Measurements from ENCODE around the gene S100A1. TPM values are rescaled to one million over a fixed set of nuclear protein-coding genes. Genes with fewer than 3 reads are reported as not detected.

Gene S100A1
- total RNA-seq, 1 experiment from 2014 or later, result 1.3 TPM

- TF ChIP-seq, protein P1, sequence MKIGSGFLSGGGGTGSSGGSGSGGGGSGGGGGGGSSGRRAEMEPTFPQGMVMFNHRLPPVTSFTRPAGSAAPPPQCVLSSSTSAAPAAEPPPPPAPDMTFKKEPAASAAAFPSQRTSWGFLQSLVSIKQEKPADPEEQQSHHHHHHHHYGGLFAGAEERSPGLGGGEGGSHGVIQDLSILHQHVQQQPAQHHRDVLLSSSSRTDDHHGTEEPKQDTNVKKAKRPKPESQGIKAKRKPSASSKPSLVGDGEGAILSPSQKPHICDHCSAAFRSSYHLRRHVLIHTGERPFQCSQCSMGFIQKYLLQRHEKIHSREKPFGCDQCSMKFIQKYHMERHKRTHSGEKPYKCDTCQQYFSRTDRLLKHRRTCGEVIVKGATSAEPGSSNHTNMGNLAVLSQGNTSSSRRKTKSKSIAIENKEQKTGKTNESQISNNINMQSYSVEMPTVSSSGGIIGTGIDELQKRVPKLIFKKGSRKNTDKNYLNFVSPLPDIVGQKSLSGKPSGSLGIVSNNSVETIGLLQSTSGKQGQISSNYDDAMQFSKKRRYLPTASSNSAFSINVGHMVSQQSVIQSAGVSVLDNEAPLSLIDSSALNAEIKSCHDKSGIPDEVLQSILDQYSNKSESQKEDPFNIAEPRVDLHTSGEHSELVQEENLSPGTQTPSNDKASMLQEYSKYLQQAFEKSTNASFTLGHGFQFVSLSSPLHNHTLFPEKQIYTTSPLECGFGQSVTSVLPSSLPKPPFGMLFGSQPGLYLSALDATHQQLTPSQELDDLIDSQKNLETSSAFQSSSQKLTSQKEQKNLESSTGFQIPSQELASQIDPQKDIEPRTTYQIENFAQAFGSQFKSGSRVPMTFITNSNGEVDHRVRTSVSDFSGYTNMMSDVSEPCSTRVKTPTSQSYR (CRISPR knock-in tag; IDR thresholded peaks at IDR 0.05), result no peak
- no peak for TF ChIP-seq ZNF532 (CRISPR knock-in tag; IDR thresholded peaks at IDR 0.05; ENCODE audit: borderline replicate concordance)
Observed at GRCh38 chr1:153640861-153641260, 12.6 kb downstream of the S100A1 start (continued).

DNA sequence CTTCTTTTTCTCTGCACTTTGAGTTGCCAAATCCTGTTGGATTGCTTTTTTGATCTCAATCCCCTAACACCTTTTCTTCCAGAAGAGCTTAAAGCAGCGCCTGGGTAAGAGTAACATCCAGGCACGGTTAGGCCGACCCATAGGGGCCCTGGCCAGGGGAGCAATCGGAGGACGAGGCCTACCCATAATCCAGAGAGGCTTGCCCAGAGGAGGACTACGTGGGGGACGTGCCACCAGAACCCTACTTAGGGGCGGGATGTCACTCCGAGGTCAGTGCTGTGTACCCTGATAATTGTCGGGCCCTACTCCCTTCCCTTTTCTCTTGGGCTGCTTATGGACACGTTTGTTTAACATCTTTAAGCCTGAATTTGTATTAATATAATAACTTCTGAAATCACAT is 13.9 kb downstream of the S100A1 start:
- H3K9me3 Mint-ChIP-seq, result no peaks in the 10 kb centered on the region
- TF ChIP-seq, protein P2, sequence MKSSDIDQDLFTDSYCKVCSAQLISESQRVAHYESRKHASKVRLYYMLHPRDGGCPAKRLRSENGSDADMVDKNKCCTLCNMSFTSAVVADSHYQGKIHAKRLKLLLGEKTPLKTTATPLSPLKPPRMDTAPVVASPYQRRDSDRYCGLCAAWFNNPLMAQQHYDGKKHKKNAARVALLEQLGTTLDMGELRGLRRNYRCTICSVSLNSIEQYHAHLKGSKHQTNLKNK (CRISPR knock-in tag; IDR thresholded peaks at IDR 0.05), result no peak
- TF ChIP-seq ZNF396 (CRISPR knock-in tag; IDR thresholded peaks at IDR 0.05; ENCODE audit: borderline replicate concordance) (no peak), ZNF263 (CRISPR knock-in tag; IDR thresholded peaks at IDR 0.05; ENCODE audit: low read depth) (no peak), IRF1 (CRISPR knock-in tag; IDR thresholded peaks at IDR 0.05) (no peak)
- TF ChIP-seq, protein P3, sequence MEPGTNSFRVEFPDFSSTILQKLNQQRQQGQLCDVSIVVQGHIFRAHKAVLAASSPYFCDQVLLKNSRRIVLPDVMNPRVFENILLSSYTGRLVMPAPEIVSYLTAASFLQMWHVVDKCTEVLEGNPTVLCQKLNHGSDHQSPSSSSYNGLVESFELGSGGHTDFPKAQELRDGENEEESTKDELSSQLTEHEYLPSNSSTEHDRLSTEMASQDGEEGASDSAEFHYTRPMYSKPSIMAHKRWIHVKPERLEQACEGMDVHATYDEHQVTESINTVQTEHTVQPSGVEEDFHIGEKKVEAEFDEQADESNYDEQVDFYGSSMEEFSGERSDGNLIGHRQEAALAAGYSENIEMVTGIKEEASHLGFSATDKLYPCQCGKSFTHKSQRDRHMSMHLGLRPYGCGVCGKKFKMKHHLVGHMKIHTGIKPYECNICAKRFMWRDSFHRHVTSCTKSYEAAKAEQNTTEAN (CRISPR knock-in tag; IDR thresholded peaks at IDR 0.05), result no peak
- TF ChIP-seq, protein P4, sequence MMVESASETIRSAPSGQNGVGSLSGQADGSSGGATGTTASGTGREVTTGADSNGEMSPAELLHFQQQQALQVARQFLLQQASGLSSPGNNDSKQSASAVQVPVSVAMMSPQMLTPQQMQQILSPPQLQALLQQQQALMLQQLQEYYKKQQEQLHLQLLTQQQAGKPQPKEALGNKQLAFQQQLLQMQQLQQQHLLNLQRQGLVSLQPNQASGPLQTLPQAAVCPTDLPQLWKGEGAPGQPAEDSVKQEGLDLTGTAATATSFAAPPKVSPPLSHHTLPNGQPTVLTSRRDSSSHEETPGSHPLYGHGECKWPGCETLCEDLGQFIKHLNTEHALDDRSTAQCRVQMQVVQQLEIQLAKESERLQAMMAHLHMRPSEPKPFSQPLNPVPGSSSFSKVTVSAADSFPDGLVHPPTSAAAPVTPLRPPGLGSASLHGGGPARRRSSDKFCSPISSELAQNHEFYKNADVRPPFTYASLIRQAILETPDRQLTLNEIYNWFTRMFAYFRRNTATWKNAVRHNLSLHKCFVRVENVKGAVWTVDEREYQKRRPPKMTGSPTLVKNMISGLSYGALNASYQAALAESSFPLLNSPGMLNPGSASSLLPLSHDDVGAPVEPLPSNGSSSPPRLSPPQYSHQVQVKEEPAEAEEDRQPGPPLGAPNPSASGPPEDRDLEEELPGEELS (CRISPR knock-in tag; IDR thresholded peaks at IDR 0.05), result no peak
- peaks cover 2% of the 10 kb centered on the region for H3K4me1 Mint-ChIP-seq
- ATAC-seq, result no peak
- no peak overlapping the region for H3K4me3 Mint-ChIP-seq
- ChIA-PET CTCF (interaction anchor here (1.2 kb wide), 1 partner anchor 13 kb away, joined by 4 read pairs; no protein-coding TSS in a partner anchor), POLR2A (interaction anchor here (2.4 kb wide), 1 partner anchor 8 kb away, joined by 9 read pairs; the partner anchor contains the start of gene CHTOP)
- no peak for DNase-seq (ENCODE audit: low spot score)
- peaks cover 80% of the 10 kb centered on the region for H3K36me3 Mint-ChIP-seq
- H3K27ac Mint-ChIP-seq, result no peak overlapping the region
- H3K27me3 Mint-ChIP-seq (ENCODE audit: low read depth), result no peaks in the 10 kb centered on the region

DNA sequence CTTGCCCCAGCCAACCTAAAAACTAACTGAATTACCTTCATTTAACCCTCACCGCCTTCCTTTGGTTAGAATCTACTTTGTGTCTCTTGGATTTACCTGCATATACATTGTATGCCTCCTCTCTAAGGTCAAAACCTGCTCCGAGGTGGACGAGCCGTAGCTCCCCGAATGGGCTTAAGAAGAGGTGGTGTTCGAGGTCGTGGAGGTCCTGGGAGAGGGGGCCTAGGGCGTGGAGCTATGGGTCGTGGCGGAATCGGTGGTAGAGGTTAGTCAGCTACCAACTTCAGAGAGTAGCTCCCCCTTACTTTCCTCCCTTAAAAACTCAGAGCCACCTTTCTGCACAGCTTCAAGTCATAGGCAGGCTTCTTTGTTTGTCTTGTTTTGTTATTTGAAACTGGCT is 14.9 kb downstream of the S100A1 start:
- Mint-ChIP-seq H3K9me3 (no peaks in the 10 kb centered on the region), H3K27ac (no peak overlapping the region), H3K27me3 (ENCODE audit: low read depth) (no peaks in the 10 kb centered on the region), H3K4me3 (no peak overlapping the region), H3K36me3 (peaks cover 73% of the 10 kb centered on the region), H3K4me1 (peaks cover 8% of the 10 kb centered on the region)
- no peak for DNase-seq (ENCODE audit: low spot score)
- POLR2A ChIA-PET, result interaction anchor here (1.1 to 2.4 kb wide), 2 partner anchors 8 to 9 kb away, joined by 3 to 9 read pairs; partner anchors contain the start of gene CHTOP
- CTCF ChIA-PET, result interaction anchor here (1.2 to 2.2 kb wide), 3 partner anchors 14 to 71 kb away, joined by 4 to 11 read pairs (median 4); partner anchors contain the start of gene NPR1
- TF ChIP-seq ZNF317 (CRISPR knock-in tag; IDR thresholded peaks at IDR 0.05; ENCODE audit: borderline replicate concordance, low read depth) (no peak), PRRX2 (CRISPR knock-in tag; IDR thresholded peaks at IDR 0.05) (no peak), TEAD4 (CRISPR knock-in tag; IDR thresholded peaks at IDR 0.05) (no peak), CREM (CRISPR knock-in tag; IDR thresholded peaks at IDR 0.05) (no peak)
- TF ChIP-seq, protein P5, sequence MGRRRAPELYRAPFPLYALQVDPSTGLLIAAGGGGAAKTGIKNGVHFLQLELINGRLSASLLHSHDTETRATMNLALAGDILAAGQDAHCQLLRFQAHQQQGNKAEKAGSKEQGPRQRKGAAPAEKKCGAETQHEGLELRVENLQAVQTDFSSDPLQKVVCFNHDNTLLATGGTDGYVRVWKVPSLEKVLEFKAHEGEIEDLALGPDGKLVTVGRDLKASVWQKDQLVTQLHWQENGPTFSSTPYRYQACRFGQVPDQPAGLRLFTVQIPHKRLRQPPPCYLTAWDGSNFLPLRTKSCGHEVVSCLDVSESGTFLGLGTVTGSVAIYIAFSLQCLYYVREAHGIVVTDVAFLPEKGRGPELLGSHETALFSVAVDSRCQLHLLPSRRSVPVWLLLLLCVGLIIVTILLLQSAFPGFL (CRISPR knock-in tag; IDR thresholded peaks at IDR 0.05; ENCODE audit: borderline replicate concordance), result no peak
- TF ChIP-seq, protein P6, sequence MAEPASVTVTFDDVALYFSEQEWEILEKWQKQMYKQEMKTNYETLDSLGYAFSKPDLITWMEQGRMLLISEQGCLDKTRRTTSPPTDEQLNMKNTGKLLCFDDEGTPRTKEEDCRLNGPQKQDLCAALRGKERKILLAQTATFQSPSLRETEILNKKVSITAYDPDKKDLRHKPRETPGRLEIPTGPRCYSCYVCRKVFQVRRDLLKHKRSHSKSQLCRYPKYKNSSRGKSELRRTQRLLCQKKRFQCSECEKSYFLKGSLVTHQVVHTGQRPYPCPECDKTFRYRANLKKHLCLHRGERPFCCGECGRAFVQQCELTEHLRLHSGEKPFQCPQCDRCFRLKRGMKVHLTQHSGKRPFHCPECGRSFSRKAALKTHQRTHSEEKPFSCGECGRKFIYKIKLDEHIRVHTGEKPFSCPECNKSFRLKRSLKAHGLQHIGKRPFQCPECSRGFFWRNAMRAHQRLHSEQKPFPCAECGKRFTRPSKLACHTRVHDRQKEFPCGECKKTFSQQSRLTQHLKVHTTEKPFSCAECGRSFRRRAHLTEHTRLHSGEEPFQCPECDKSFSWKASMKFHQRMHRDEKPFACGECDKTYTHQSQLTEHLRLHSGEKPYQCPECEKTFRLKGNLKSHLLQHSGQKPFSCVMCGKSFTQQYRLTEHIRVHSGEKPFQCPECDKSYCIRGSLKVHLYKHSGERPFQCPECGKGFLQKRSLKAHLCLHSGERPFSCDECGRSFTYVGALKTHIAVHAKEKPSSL (CRISPR knock-in tag; conservative IDR thresholded peaks at IDR 0.05), result no peak
- ATAC-seq, result no peak
